AG04449 (cell line): ENCODE data around the gene SYT12.

Experiments
- CTCF ChIA-PET: fragments of 350-600 bp; formaldehyde crosslinking; extraction: SDS; loops from one replicate; lab custom pipeline; 2021; ENCODE audit warnings: antibody characterized with exemption; lab: Yijun Ruan, JAX
- POLR2A ChIA-PET: fragments of 400-600, 350-600 bp; formaldehyde crosslinking; extraction: SDS; loops from one replicate; lab custom pipeline; 2020; ENCODE audit warnings: antibody characterized with exemption, inconsistent platforms; lab: Yijun Ruan, JAX
- DNase-seq: peaks from one replicate; pipeline ENCODE4 v3.0.0-alpha.2; 2010; ENCODE audit warnings: low read depth, low spot score
- H3K4me3 ChIP-seq: 2 replicates; pipeline ENCODE4 v1.5.1; 2011; ENCODE audit warnings: low read depth, mild to moderate bottlenecking, control low read depth, low read length
- TF ChIP-seq, protein P1 (sequence below): IDR thresholded peaks from one replicate; pipeline ENCODE4 v1.5.1; 2011; ENCODE audit warnings: mild to moderate bottlenecking, moderate library complexity, low read length, control low read depth, inconsistent platforms; ENCODE audit not compliant: insufficient read depth; ENCODE audit errors: missing control alignments

Gene SYT12

DNA sequence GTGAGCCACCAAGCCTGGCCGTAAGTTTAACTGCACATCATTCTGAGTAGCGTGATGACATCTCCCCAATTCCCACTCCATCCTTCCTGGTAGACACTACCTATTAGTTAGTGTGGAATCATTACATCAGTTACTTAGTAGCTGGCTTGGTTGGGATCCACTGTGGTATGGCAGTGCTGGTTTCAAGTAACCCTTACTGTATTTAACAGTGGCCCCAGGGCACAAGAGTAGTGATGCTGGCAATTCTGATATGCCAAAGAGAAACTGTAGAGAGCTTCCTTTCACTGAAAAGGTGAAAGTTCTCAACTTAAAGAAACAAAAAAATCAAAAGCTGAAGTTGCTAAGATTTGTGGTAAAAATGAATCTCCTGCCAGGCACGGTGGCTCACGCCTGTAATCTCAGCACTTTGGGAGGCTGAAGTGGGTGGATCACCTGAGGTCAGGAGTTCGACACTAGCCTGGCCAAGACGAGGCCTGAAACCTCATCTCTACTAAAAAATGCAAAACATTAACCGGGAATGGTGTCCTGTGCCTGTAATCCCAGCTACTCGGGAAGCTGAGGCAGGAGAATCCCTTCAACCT lies 60.9 kb downstream of the SYT12 start:
- ChIA-PET CTCF (interaction anchor here (0.5 to 2.5 kb wide), 5 partner anchors 11 to 267 kb away, joined by 3 to 9 read pairs (median 4); no protein-coding TSS in a partner anchor), POLR2A (no interaction called here)
- DNase-seq, result no peak
- TF ChIP-seq, protein P1, sequence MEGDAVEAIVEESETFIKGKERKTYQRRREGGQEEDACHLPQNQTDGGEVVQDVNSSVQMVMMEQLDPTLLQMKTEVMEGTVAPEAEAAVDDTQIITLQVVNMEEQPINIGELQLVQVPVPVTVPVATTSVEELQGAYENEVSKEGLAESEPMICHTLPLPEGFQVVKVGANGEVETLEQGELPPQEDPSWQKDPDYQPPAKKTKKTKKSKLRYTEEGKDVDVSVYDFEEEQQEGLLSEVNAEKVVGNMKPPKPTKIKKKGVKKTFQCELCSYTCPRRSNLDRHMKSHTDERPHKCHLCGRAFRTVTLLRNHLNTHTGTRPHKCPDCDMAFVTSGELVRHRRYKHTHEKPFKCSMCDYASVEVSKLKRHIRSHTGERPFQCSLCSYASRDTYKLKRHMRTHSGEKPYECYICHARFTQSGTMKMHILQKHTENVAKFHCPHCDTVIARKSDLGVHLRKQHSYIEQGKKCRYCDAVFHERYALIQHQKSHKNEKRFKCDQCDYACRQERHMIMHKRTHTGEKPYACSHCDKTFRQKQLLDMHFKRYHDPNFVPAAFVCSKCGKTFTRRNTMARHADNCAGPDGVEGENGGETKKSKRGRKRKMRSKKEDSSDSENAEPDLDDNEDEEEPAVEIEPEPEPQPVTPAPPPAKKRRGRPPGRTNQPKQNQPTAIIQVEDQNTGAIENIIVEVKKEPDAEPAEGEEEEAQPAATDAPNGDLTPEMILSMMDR, result no peak
- H3K4me3 ChIP-seq, result no peak overlapping the region

GRCh38 chr11:67085617-67086016 lies 62.7 kb downstream of the SYT12 start:
- H3K4me3 ChIP-seq, result no peak overlapping the region
- no peak for DNase-seq
- ChIA-PET POLR2A (no interaction called here), CTCF (interaction anchor here (0.6 to 1.2 kb wide), 3 partner anchors 9 to 567 kb away, joined by 3 to 4 read pairs (median 3); no protein-coding TSS in a partner anchor)
- TF ChIP-seq, protein P1, result no peak

GRCh38 chr11:67090717-67091116 lies 67.8 kb downstream of the SYT12 start:
- no peak overlapping the region for H3K4me3 ChIP-seq
- TF ChIP-seq, protein P1, result no peak
- ChIA-PET CTCF (interaction anchor here (1.5 kb wide), 1 partner anchor 10 kb away, joined by 6 read pairs; no protein-coding TSS in a partner anchor), POLR2A (no interaction called here)
- DNase-seq, result no peak

DNA sequence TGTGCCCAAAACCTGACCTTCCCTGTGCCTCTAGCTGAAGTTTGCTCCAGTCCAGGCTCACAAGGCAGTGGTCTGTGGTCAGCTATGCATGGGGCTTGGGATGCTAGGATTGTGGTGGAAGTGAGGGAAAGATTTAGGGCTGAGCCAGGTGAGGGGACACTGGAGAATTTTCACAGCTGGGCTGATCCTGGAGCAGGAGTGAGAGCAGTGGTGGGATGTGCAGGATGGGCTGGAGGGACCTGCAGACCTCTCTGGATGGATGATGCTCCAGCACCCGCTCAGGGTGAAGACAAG lies 72.2 kb downstream of the SYT12 start:
- CTCF ChIA-PET, result interaction anchor here (1.0 to 1.4 kb wide), 3 partner anchors 12 to 223 kb away, joined by 4 to 5 read pairs (median 4); no protein-coding TSS in a partner anchor
- POLR2A ChIA-PET, result interaction anchor here (0.6 kb wide), 1 partner anchor 27 kb away, joined by 3 read pairs; no protein-coding TSS in a partner anchor

DNA sequence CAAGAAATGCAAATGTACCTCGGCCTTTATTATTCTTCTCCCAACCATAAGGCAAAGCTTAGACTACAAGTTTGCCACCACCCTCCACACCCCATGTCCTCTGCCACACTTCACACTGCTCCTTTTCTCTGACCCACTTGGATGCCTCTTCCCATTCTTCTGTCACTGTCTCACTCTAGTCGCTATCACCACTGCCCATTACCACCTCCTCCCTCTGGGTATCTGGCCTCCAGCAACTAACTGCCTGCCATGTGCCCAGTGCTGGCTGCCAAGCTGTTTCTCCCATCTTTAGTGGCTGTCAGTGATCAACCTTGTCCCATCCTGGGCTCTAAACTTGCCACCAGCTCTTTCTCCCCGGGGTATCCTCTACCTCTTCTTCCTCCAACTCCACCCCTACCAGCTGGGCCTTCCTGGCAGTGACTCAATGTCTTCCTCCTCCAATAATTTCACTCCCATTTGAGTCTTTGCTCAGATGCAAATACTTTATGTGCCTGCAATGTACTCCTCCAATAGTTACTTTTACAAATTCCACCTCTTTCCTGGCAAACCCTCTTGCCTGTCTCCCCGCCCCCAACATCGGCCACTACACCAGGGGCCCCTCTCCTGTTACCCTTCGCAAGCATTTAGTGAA lies 76.0 kb downstream of the SYT12 start:
- TF ChIP-seq, protein P1, result no peak
- H3K4me3 ChIP-seq, result no peak overlapping the region
- ChIA-PET POLR2A (no interaction called here), CTCF (interaction anchor here (1.4 kb wide), 1 partner anchor 18 kb away, joined by 3 read pairs; no protein-coding TSS in a partner anchor)
- DNase-seq, result no peak

More for the DNA sequence above, 72.2 kb downstream of the SYT12 start:
- TF ChIP-seq, protein P1, result no peak
- no peak overlapping the region for H3K4me3 ChIP-seq
- DNase-seq, result no peak

GRCh38 chr11:67099831-67100324 lies 76.9 kb downstream of the SYT12 start:
- no peak for DNase-seq

More at GRCh38 chr11:67099831-67100324, 76.9 kb downstream of the SYT12 start:
- ChIA-PET CTCF (interaction anchor here (1.4 kb wide), 1 partner anchor 19 kb away, joined by 3 read pairs; no protein-coding TSS in a partner anchor), POLR2A (no interaction called here)
- no peak overlapping the region for H3K4me3 ChIP-seq
- TF ChIP-seq, protein P1, result no peak
